Measurements from ENCODE around the gene KRTAP2-3. TPM values are rescaled to one million over a fixed set of nuclear protein-coding genes. Genes with fewer than 3 reads are reported as not detected.
"Not testable (repeated sequence)": the region's sequence is repeated elsewhere in the genome, so short reads cannot be mapped to it uniquely, and the experiment has no call there.

The KRTAP2-3 gene, protein sequence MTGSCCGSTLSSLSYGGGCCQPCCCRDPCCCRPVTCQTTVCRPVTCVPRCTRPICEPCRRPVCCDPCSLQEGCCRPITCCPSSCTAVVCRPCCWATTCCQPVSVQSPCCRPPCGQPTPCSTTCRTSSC
- total RNA-seq: not detected
- long read RNA-seq, donor 1: 0 reads
- long read RNA-seq, donor 2: 0 reads

GRCh38 chr17:41060052-41060604 is at the start of gene KRTAP2-3:
TSS of gene KRTAP2-3 (minus strand) at chr17:41060114. CDS start at chr17:41060050, 64 bp downstream.
- intact Hi-C loops (cut with DNase I): no loop called here
- no peak for DNase-seq (ENCODE audit: low spot score)

- DNase-seq (ENCODE audit: low spot score): not testable (repeated sequence)
- intact Hi-C loops (cut with DNase I): loop anchor here in 1 of 2 donors (1.0 kb wide), 1 partner anchor 21 kb away; no protein-coding TSS in a partner anchor
These were observed 48.9 kb upstream of the KRTAP2-3 start for GRCh38 chr17:41108728-41109386.

DNA sequence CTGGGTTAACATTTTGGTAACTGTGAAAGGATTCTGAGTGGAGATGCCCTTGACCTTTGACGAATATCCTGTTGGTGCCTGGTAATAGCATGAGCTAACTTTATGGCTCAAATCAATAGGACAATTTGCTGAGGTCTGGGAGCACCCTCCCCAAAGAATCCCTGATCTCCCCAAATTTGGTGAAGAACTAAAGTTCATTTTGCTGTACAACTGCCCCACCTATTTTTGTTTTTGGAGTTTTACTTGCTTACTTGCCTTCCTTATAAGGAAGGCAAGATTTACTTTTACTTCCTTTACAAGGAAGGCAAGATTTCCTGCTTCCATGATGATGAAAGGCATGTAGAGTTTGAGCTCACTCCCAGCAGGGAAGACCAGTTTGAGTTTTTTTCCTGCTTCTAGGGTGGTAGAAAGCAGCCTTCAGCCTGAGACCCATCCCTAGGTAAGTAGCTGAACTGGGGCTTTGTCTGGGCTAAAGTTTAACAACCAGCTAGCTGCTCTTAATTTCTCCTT is 48.1 kb upstream of the KRTAP2-3 start:
- no peak for DNase-seq (ENCODE audit: low spot score)
- intact Hi-C loops (cut with DNase I): loop anchor here in 1 of 2 donors (1.0 kb wide), 1 partner anchor 20 kb away; no protein-coding TSS in a partner anchor

GRCh38 chr17:41105347-41105746 is 45.4 kb upstream of the KRTAP2-3 start, which contains the start of gene KRTAP4-9:
TSS of gene KRTAP4-9 (plus strand) at chr17:41105389. CDS start at chr17:41105389, 0 bp downstream.
- DNase-seq (ENCODE audit: low spot score); intact Hi-C loops (cut with DNase I): not testable (repeated sequence)

GRCh38 chr17:41104386-41105038 is 44.6 kb upstream of the KRTAP2-3 start:
- intact Hi-C loops (cut with DNase I); DNase-seq (ENCODE audit: low spot score): not testable (repeated sequence)

DNA sequence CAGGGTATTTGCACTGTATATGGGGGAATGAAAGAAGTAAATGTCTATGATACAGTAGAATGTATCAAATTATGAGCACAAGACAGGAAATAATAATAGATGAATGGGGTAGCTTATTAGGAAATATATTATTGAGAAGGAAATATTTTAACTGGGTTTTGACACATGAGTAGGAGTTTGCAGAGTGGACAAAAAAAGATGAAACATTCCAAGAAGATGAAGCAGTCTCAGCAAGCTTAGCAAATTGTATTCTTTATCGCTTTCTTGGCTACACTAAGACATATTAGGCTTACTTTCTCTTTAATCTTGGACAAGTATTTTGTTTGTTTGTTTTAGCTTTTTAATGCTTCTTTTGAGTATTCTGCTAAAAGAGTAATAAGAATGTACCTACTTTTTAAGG is 44.0 kb upstream of the KRTAP2-3 start:
- intact Hi-C loops (cut with DNase I): no loop called here
- DNase-seq (ENCODE audit: low spot score): no peak

DNA sequence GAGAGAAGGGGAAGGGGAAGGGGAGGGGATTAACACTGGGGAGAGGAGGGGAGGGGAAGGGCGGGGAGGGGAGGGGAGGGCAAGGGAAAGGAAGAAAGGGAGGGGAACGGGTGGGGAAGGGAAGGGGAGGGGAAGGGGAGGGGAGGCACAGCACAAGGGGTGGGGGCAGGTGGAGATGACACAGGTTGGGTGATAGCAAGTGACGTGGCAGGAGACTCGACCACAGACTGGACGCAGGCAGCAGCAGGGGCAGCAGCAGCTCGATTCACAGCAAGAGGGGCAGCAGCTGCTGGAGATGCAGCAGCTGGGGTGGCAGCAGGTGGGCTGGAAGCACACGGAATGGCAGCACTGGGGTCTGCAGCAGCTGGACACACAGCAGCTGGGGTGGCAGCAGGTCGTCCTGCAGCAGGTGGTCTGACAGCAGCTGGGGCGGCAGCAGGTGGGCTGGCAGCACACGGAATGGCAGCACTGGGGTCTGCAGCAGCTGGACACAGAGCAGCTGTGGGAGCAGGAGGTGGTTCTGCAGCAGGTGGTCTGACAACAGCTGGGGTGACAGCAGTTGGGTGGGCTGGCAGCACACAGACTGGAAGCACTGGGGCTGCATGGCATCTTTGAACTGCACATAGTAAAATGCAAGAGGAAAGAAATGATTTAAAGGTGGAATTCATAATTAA is 41.8 kb upstream of the KRTAP2-3 start, which contains the start of gene KRTAP4-16:
TSS of gene KRTAP4-16 (minus strand) at position 624 of the 674 bp plus-strand sequence. CDS start at position 624, 0 bp downstream.
- no peak for DNase-seq (ENCODE audit: low spot score)
- intact Hi-C loops (cut with DNase I): no loop called here

GRCh38 chr17:41099682-41100480 is 40.0 kb upstream of the KRTAP2-3 start:
- DNase-seq (ENCODE audit: low spot score); intact Hi-C loops (cut with DNase I): not testable (repeated sequence)

DNA sequence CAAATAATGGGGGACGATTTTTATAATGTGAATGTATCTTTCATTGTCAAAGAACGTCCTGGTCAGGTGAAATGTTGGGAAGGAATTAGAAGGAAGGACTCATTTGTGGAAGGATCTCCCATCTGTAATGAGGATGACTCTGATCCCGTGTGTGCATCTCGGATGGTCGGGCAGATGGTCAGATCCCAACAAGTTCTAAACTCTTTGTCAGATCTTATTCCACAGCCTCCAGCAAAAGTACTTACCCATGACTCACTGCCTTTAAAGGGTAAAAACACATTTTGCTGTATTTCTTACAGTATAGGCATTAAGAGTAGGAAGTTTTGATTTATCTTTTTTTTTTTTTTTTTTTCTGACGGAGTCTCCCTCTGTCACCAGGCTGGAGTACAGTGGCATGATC is 38.6 kb upstream of the KRTAP2-3 start:
- DNase-seq (ENCODE audit: low spot score): no peak

GRCh38 chr17:41098042-41098441 is 38.1 kb upstream of the KRTAP2-3 start, which contains the start of gene KRTAP4-8:
TSS of gene KRTAP4-8 (minus strand) at chr17:41098142. CDS start at chr17:41098084, 58 bp downstream.
- no peak for DNase-seq (ENCODE audit: low spot score)
- intact Hi-C loops (cut with DNase I): no loop called here

More for the DNA sequence above, 38.6 kb upstream of the KRTAP2-3 start:
- intact Hi-C loops (cut with DNase I): no loop called here

- intact Hi-C loops (cut with DNase I): no loop called here
- DNase-seq (ENCODE audit: low spot score): no peak
These were observed 36.1 kb upstream of the KRTAP2-3 start for GRCh38 chr17:41096055-41096454.

GRCh38 chr17:41088760-41089352 is 28.9 kb upstream of the KRTAP2-3 start:
- not testable (repeated sequence) for DNase-seq (ENCODE audit: low spot score)
- intact Hi-C loops (cut with DNase I): loop anchor here in 1 of 2 donors (1.0 kb wide), 1 partner anchor 19 kb away; no protein-coding TSS in a partner anchor

DNA sequence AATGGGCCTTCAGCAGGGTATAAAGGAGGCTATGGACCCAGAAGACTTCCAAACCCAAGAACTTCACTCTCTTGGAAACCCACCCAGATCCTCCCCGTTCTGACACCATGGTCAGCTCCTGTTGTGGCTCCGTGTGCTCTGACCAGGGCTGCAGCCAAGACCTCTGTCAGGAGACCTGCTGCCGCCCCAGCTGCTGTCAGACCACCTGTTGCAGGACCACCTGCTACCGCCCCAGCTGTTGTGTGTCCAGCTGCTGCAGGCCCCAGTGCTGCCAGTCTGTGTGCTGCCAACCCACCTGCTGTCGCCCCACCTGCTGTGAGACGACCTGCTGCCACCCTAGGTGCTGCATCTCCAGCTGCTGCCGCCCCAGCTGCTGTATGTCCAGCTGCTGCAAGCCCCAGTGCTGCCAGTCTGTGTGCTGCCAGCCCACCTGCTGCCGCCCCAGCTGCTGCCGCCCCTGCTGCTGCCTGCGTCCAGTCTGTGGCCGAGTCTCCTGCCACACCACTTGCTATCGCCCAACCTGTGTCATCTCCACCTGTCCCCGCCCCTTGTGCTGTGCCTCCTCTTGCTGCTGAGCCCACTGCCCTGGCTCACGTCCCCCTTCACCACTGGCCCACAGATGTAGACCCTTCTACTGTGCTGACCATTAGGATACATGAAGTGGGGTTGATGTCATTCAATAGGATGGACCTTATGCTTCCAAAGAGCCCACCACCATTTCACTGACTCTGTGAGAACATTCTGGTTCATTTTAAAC is 24.4 kb upstream of the KRTAP2-3 start, which contains the start of gene KRTAP4-7:
TSS of gene KRTAP4-7 (plus strand) at position 51 of the 757 bp plus-strand sequence. CDS start at position 108, 57 bp downstream.
- intact Hi-C loops (cut with DNase I); DNase-seq (ENCODE audit: low spot score): not testable (repeated sequence)

- DNase-seq (ENCODE audit: low spot score); intact Hi-C loops (cut with DNase I): not testable (repeated sequence)
These were observed 23.5 kb upstream of the KRTAP2-3 start for GRCh38 chr17:41083427-41083826.

- intact Hi-C loops (cut with DNase I): no loop called here
- DNase-seq (ENCODE audit: low spot score): no peak
These were observed 22.7 kb upstream of the KRTAP2-3 start for GRCh38 chr17:41082626-41083025.

GRCh38 chr17:41076788-41077187 is 16.9 kb upstream of the KRTAP2-3 start:
- DNase-seq (ENCODE audit: low spot score): no peak
- intact Hi-C loops (cut with DNase I): no loop called here

GRCh38 chr17:41073676-41074075 is 13.8 kb upstream of the KRTAP2-3 start:
- intact Hi-C loops (cut with DNase I): no loop called here
- no peak for DNase-seq (ENCODE audit: low spot score)
